Measurements from ENCODE around the gene VARS1. TPM values are rescaled to one million over a fixed set of nuclear protein-coding genes. Genes with fewer than 3 reads are reported as not detected.
A peak's percentile ranks its signal among the peaks of the same experiment; 100 is the strongest.

The VARS1 gene
- total RNA-seq, 1 experiment from 2014 or later, result 124 TPM

DNA sequence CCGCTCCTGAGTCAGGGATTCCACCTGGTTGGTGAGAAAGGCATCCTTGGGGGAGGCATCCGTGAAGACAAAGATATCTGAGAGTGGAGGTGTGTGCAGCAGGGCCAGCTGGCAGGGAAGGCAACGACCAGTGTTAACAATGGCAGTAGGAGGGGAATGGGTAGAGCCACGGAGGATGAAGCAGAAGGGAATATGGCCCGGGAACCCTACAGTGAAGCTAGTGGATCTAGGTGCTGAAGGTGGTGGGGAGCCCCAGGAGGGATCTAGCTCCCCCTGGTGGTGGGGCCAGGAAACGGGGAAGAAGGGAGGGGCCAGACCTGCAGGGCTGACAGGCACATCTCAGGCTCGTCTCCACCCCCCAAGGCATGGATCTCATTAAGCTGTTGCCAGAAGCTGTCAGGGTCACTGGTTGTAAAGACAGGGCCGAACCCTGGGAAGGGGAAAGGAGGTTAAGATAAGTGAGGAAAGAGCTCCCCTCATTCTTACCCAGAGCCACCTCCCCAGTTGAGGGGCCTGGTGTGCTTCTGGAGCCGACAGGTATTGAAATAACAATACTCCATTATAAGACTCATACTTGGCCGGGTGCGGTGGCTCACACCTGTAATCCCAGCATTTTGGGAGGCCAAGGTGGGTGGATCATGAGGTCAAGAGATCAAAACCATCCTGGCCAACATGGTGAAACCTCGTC is 25.7 kb downstream of the VARS1 start:
- ChIA-PET CTCF (interaction anchor here (0.6 to 2.2 kb wide), 10 partner anchors 23 to 128 kb away, joined by 3 to 13 read pairs (median 3); partner anchors contain the start of genes C6orf47, CLIC1, DDAH2 and LSM2), POLR2A (ENCODE audit: unreplicated experiment) (interaction anchor here (0.6 to 1.2 kb wide), 3 partner anchors 34 to 420 kb away, joined by 3 to 7 read pairs (median 5); partner anchors contain the start of genes CLIC1, EHMT2 and PBX2)
- Histone ChIP-seq H3K36me3 (ENCODE audit: low read depth) (no peaks in the 10 kb centered on the region), H3K9me2 (ENCODE audit: insufficient read depth) (no peaks in the 10 kb centered on the region), H2AFZ (no peak overlapping the region), H3K4me1 (replicated peaks; ENCODE audit: insufficient read depth) (peaks cover 5% of the 10 kb centered on the region), H4K20me1 (ENCODE audit: insufficient read depth) (no peaks in the 10 kb centered on the region), H3K4me2 (no peak overlapping the region), H3K4me3 (no peak overlapping the region), H3K79me2 (ENCODE audit: low read depth) (no peaks in the 10 kb centered on the region), H3K27ac (no peak overlapping the region), H3F3A (ENCODE audit: insufficient read depth, low read depth) (peaks cover 13% of the 10 kb centered on the region; the same call in 1 of the 2 replicates), H3K27me3 (ENCODE audit: insufficient read depth, low read depth) (no peaks in the 10 kb centered on the region), H3K9me3 (ENCODE audit: insufficient read depth, low read depth) (no peaks in the 10 kb centered on the region)
- intact Hi-C loops (cut with micrococcal nuclease; ENCODE audit: unreplicated experiment), result loop anchor here (1.0 to 10.0 kb wide), 3 partner anchors 41 to 185 kb away; partner anchors contain the start of genes DDAH2, NELFE and SKIC2
- no TSS peak for BruUV-seq (replicated peaks)
- TF ChIP-seq CTCF (conservative IDR thresholded peaks at IDR 0.05) (peak; percentile 93), EZH2 (IDR thresholded peaks at IDR 0.05; ENCODE audit: low read depth) (no peak)
- DNase-seq, result peak; percentile 55 to 83

DNA sequence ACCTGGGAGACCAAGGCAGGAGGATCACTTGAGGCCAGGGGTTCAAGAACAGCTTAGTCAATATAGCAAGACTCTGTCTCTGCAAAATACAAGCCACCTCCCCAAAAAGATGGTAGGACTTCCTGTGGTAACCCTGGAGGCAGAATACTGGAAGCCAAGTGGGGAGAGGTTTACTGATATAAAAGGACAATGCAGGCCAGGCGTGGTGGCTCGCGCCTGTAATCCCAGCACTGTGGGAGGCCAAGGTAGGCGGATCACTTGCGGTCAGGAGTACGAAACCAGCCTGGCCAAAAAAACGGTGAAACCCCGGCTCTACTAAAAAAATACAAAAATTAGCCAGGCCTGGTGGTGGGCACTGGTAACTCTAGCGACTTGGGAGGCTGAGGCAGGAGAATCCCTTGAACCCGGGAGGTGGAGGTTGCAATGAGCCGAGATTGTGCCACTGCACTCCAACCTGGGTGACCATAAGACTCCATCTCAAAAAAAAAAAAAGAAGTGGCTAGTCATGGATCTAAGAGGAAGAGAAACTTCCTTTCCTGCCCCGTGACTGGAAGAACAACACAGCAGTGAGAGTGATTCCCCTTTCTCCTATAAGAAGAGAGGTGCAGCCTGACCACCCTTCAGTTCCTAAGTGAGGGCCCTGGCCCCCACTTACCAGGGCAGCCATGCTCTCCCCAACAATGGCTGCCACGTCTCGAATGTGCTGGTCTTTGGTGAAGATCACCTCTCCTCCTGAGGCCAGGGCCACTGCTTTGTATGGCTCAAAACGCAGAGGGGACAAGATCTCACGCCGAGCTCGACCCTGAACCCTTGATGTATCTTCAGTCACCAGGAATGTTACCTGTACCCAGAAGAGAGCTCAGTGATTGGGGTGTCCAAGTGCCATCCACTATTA is 26.9 kb downstream of the VARS1 start:
- POLR2A ChIA-PET (ENCODE audit: unreplicated experiment), result interaction anchor here (0.6 to 1.2 kb wide), 2 partner anchors 33 to 422 kb away, joined by 5 to 7 read pairs; partner anchors contain the start of genes CLIC1 and PBX2

More for the DNA sequence above, 26.9 kb downstream of the VARS1 start:
- no peak for DNase-seq
- Histone ChIP-seq H3K36me3 (ENCODE audit: low read depth) (no peaks in the 10 kb centered on the region), H3K27me3 (ENCODE audit: insufficient read depth, low read depth) (no peaks in the 10 kb centered on the region), H3K79me2 (ENCODE audit: low read depth) (no peaks in the 10 kb centered on the region), H3K4me3 (no peak overlapping the region), H3F3A (ENCODE audit: insufficient read depth, low read depth) (peaks cover 20% of the 10 kb centered on the region; the same call in 1 of the 2 replicates), H3K4me1 (replicated peaks; ENCODE audit: insufficient read depth) (0 out of 2 replicates have a peak, but pooled peaks cover 3% of the 10 kb centered on the region), H3K9me2 (ENCODE audit: insufficient read depth) (no peaks in the 10 kb centered on the region), H4K20me1 (ENCODE audit: insufficient read depth) (no peaks in the 10 kb centered on the region), H2AFZ (no peak overlapping the region), H3K27ac (no peak overlapping the region), H3K9me3 (ENCODE audit: insufficient read depth, low read depth) (no peaks in the 10 kb centered on the region), H3K4me2 (no peak overlapping the region)
- BruUV-seq (replicated peaks), result no TSS peak
- CTCF ChIA-PET, result interaction anchor here (1.9 to 2.2 kb wide), 2 partner anchors 21 to 39 kb away, joined by 10 to 13 read pairs; partner anchors contain the start of gene DDAH2
- TF ChIP-seq CTCF (conservative IDR thresholded peaks at IDR 0.05) (no peak), EZH2 (IDR thresholded peaks at IDR 0.05; ENCODE audit: low read depth) (no peak)
- intact Hi-C loops (cut with micrococcal nuclease; ENCODE audit: unreplicated experiment), result loop anchor here (1.0 kb wide), 2 partner anchors 39 to 88 kb away; partner anchors contain the start of gene DDAH2
